Body of pancreas (tissue), 4 donors: ENCODE data around the gene CYB5B. TPM values are rescaled to one million over a fixed set of nuclear protein-coding genes. Genes with fewer than 3 reads are reported as not detected.
A peak's percentile ranks its signal among the peaks of the same experiment; 100 is the strongest.

ENCODE experiments used
- ATAC-seq: fragments of 150-250 bp; one replicate; pipeline ENCODE4 v1.9.1; 2016
- DNase-seq, 4 donors: peaks; one replicate each; pipeline ENCODE4 v3.0.0-alpha.2; 2019
- H3K27ac ChIP-seq, 4 donors: fragments of 200-600 bp; sonication (generic); 1 replicate in 3 of 4; 2 replicates in 1 of 4; pipeline versions ENCODE4 v1.5.1 to v1.6.1; 2016 to 2019; ENCODE audit warnings: mild to moderate bottlenecking in 1 of 4, mixed read lengths in 1 of 4, moderate library complexity in 1 of 4
- H3K27me3 ChIP-seq, 2 donors: fragments of 200-600 bp; sonication (generic); one replicate each; pipeline ENCODE4 v1.6.0; 2016; ENCODE audit warnings: mild to moderate bottlenecking in 1 of 2
- H3K36me3 ChIP-seq, 2 donors: fragments of 200-600 bp; sonication (generic); replicated peaks in 1 of 2; 2 replicates each; pipeline ENCODE4 v1.5.1; 2016; ENCODE audit warnings: low read depth in 2 of 2; ENCODE audit not compliant: insufficient read depth in 1 of 2
- H3K4me1 ChIP-seq: fragments of 200-600 bp; sonication (generic); one replicate; pipeline ENCODE4 v1.6.0; 2016
- H3K4me3 ChIP-seq, 2 donors: fragments of 200-600 bp; sonication (generic); 1 replicate in 1 of 2; 2 replicates in 1 of 2; pipeline ENCODE4 v1.5.1; 2016 to 2019
- H3K9me3 ChIP-seq, 3 donors: fragments of 200-600 bp; sonication (generic); 1 replicate in 2 of 3; 2 replicates in 1 of 3; pipeline ENCODE4 v1.5.1; 2016
- CTCF ChIP-seq, 7 experiments: fragments of 450-650 bp in 4 of 7; fragments of 200-600 bp in 3 of 7; sonication (generic) in 3 of 7; IDR thresholded peaks; one replicate each; pipeline ENCODE4 v1.5.1; 2016 to 2019; ENCODE audit warnings: antibody characterized with exemption in 7 of 7
- POLR2A ChIP-seq, 3 donors: fragments of 450-650 bp; IDR thresholded peaks; one replicate each; pipeline ENCODE4 v1.6.1; 2016; ENCODE audit warnings: antibody characterized with exemption in 3 of 3, mild to moderate bottlenecking in 2 of 3
- WGBS, 2 donors: methylation state at CpG; one replicate each; pipeline ENCODE4 v1.1.5; 2017; 5-methylcytosine and 5-hydroxymethylcytosine counted together
- intact Hi-C: fragments of 100-400 bp; cut with DNase I; formaldehyde crosslinking; loops from one replicate; pipeline ENCODE4 v1.15.1; 2023
- total RNA-seq, 2 donors: library from RNA; depleted of rRNA; stranded (reverse); fragments of >200 nt; gene quantifications; one replicate each; pipeline ENCODE4 v1.1.0, GENCODE V29; 2016

The CYB5B gene
- total RNA-seq, result 10 to 100 TPM in 1 of 2 donors, 1 to 10 TPM in 1; 8.2 to 20.0 TPM

GRCh38 chr16:69424053-69424934 lies at the start of gene CYB5B:
CYB5B (plus strand) TSS chr16:69424619; CDS start chr16:69424684, 65 bp downstream.
- Histone ChIP-seq H3K4me1 (peaks cover 17% of the 10 kb centered on the region), H3K9me3 (no peaks in the 10 kb centered on the region), H3K36me3 (peaks cover 0 to 3% of the 10 kb centered on the region in 2 donors), H3K4me3 (peak within 1 kb of the TSS; percentile 24 to 39), H3K27ac (peak within 1 kb of the TSS; percentile 72 to 82 (median 74)), H3K27me3 (no peaks in the 10 kb centered on the region)
- ATAC-seq (peak; percentile 100), DNase-seq (peak; percentile 94 to 98 (median 96))
- WGBS, 2 donors, result 2 to 4% methylated on average over 31 to 40 of the region's 40 CpGs
- TF ChIP-seq CTCF (IDR thresholded peaks at IDR 0.05) (peak in 3 of 7 experiments; percentile 3 to 31 (median 20)), POLR2A (IDR thresholded peaks at IDR 0.05) (peak in 2 of 3 donors; percentile 86 to 90)
- intact Hi-C loops, result no loop called here

- DNase-seq (no peak), ATAC-seq (no peak)
- Histone ChIP-seq H3K27me3 (no peaks in the 10 kb centered on the region), H3K4me3 (no peak overlapping the region), H3K36me3 (no peaks in the 10 kb centered on the region), H3K4me1 (no peaks in the 10 kb centered on the region), H3K9me3 (no peaks in the 10 kb centered on the region), H3K27ac (no peak overlapping the region)
- WGBS, 2 donors, result 95 to 96% methylated on average over 10 of the region's 10 CpGs
- TF ChIP-seq POLR2A (IDR thresholded peaks at IDR 0.05) (no peak), CTCF (IDR thresholded peaks at IDR 0.05) (no peak)
- intact Hi-C loops, result no loop called here
Measured at GRCh38 chr16:69376393-69377059, 47.9 kb upstream of the CYB5B start.

- DNase-seq, result no peak
Measured at GRCh38 chr16:69378036-69378435, 46.4 kb upstream of the CYB5B start.

GRCh38 chr16:69378760-69379159 lies 45.7 kb upstream of the CYB5B start:
- H3K27ac ChIP-seq, result no peak overlapping the region
- H3K9me3 ChIP-seq, result no peaks in the 10 kb centered on the region
- WGBS, 2 donors, result 69 to 88% methylated on average over 1 of the region's 1 CpG
- no peaks in the 10 kb centered on the region for H3K27me3 ChIP-seq
- no peak for DNase-seq
- intact Hi-C loops, result no loop called here
- H3K36me3 ChIP-seq, result peaks cover 0 to 7% of the 10 kb centered on the region in 2 donors
- ATAC-seq, result no peak
- no peak overlapping the region for H3K4me3 ChIP-seq
- peaks cover 4% of the 10 kb centered on the region for H3K4me1 ChIP-seq
- TF ChIP-seq CTCF (IDR thresholded peaks at IDR 0.05) (no peak), POLR2A (IDR thresholded peaks at IDR 0.05) (no peak)

More at GRCh38 chr16:69378036-69378435, 46.4 kb upstream of the CYB5B start:
- no peak overlapping the region for H3K4me3 ChIP-seq
- H3K27me3 ChIP-seq, result no peaks in the 10 kb centered on the region
- TF ChIP-seq POLR2A (IDR thresholded peaks at IDR 0.05), result no peak
- no peak for TF ChIP-seq CTCF (IDR thresholded peaks at IDR 0.05)
- peaks cover 0 to 6% of the 10 kb centered on the region in 2 donors for H3K36me3 ChIP-seq
- no peaks in the 10 kb centered on the region for H3K9me3 ChIP-seq
- no peak overlapping the region for H3K27ac ChIP-seq
- intact Hi-C loops, result no loop called here
- ATAC-seq, result no peak
- 85 to 100% methylated on average over 1 of the region's 1 CpG for WGBS, 2 donors
- H3K4me1 ChIP-seq, result no peaks in the 10 kb centered on the region
